Measurements from ENCODE around the gene KDM6A.

DNA sequence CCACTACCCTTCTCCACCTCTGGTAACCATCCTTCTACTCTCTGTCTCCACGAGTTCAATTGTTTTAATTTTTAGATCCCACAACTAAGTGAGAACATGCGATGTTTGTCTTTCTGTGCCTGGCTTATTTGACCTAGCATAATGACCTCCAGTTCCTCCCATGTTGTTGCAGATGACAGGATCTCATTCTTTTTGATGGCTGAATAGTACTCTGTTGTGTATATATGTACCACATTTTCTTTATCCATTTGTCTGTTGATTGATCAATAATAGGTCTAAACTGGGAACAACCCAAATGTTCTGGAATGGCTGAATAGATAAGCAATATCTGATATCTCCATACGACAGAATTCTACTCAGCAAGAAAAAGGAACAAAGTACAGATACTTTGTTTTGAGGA is 260.5 kb downstream of the KDM6A start:
- TF ChIP-seq, protein P1, sequence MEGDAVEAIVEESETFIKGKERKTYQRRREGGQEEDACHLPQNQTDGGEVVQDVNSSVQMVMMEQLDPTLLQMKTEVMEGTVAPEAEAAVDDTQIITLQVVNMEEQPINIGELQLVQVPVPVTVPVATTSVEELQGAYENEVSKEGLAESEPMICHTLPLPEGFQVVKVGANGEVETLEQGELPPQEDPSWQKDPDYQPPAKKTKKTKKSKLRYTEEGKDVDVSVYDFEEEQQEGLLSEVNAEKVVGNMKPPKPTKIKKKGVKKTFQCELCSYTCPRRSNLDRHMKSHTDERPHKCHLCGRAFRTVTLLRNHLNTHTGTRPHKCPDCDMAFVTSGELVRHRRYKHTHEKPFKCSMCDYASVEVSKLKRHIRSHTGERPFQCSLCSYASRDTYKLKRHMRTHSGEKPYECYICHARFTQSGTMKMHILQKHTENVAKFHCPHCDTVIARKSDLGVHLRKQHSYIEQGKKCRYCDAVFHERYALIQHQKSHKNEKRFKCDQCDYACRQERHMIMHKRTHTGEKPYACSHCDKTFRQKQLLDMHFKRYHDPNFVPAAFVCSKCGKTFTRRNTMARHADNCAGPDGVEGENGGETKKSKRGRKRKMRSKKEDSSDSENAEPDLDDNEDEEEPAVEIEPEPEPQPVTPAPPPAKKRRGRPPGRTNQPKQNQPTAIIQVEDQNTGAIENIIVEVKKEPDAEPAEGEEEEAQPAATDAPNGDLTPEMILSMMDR (IDR thresholded peaks at IDR 0.05): no peak
- TF ChIP-seq POLR2A (IDR thresholded peaks at IDR 0.05): no peak

All from body of pancreas (tissue), 4 donors.